Stimulated activated CD4-positive, alpha-beta T cell treated with anti-CD3 and anti-CD28 coated beads, Interleukin-15, amount 100 ng/mL, for 24 hours (primary cell): Measurements from ENCODE around the gene SLC22A12.

Source experiments
- DNase-seq: peaks from one replicate; pipeline ENCODE4 v3.0.0-alpha.2; 2020

SLC22A12 gene

DNA sequence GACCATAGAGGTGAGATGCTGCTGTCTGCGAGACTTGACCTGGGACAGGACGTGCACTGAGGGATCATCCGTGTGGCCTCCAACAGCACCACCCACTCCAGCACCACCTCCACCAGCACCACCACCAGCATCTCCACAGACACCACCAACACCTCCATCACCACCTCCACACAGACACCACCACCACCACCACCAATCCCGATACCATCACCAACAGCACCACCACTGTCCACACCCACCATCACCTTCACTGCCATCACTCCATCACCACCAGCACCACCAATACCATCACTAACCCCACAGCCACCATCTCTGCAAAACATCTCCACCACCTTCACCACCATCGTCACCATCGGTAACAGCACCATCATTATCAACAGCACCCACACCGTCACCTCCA is 26.6 kb upstream of the SLC22A12 start:
- DNase-seq = no peak

DNA sequence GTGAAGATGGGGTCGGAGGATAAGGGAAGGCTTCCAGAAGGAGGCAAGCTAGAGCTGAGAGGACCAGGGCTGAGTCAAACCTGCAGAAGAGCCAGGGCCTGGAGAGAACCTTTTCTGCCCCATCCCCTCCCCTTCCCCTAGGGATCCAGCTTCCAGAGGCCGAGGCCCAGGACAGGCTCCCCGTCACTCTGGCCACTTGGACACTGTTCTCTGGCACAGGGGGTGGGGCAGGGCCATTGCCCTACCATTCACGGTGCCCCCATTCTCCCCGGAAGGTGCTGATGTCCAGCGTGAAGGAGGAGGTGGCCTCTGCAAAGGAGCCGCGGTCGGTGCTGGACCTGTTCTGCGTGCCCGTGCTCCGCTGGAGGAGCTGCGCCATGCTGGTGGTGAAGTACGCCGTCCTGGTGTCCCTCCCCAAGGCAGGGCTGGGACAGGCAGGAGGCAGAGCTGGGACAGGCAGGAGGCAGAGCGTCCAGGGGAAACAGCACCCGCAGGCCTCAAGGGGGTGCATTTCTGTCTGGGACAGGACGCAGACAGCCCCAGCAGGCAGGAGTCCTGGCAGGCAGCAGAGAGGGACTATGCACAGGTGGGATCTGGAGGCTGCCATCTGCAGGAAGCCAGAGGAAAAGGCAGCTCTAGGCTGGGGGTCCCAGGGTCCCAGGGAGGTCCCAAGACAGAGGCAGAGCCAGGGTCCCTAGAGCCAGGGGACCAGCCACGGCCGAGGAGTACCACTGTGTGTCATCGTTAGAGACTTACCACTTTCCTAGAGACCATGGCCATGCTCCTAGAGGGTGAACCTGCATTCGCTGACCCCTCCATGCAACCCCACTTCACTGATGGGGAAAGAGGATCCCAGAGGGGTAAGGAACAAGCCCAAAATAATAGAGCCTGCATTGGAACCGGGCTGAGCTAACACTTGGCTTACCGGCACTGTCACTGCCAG is 25.8 kb upstream of the SLC22A12 start:
- DNase-seq = no peak

- peak; percentile 29 for DNase-seq
Observed at GRCh38 chr11:64566042-64566914, 24.7 kb upstream of the SLC22A12 start.

DNA sequence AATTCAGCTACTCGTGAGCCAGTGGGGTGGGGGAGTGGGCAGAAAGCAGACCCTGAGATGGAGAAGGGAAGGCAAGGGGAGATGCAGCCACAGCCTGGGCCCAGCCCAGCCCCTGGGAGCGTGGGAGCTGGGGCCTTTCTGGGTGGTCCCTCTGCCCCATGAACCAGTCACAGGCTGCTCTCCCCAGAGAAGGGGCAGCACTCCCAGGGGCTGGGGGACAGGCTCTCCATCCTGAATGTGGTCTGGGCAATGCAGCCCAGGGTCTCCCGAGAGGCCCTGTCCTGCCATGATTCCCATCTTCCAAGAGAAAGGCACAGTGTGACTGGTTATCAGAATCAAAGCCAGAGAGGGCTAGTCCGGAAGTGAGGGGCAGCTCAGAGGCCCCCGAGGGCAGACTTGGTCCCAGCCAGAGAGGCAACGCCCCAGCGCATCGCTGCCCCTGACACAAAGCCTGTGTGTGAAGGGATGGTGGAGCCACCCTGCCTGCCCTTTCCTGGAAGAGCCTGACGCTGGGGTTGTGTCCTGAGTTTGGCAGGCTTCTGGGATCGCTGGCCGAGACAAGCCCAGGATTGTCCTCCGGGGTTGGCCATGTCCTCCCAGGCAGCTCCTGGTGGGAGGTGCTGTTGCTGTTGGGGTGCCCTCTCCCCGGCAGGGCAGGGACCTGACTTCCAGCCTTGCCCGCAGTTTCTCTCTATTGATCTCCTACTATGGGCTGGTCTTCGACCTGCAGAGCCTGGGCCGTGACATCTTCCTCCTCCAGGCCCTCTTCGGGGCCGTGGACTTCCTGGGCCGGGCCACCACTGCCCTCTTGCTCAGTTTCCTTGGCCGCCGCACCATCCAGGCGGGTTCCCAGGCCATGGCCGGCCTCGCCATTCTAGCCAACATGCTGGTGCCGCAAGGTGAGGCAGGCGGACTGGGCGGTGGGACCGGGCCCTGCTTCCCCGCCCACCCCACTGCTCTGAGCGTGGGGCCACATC is 23.8 kb upstream of the SLC22A12 start:
- DNase-seq = no peak

GRCh38 chr11:64568041-64568571 is 22.9 kb upstream of the SLC22A12 start:
- no peak for DNase-seq

GRCh38 chr11:64568584-64569140 is 22.4 kb upstream of the SLC22A12 start:
- DNase-seq = no peak

GRCh38 chr11:64569300-64569970 is 21.6 kb upstream of the SLC22A12 start:
- no peak for DNase-seq

- DNase-seq = no peak
Observed at GRCh38 chr11:64570341-64570740, 20.7 kb upstream of the SLC22A12 start.

GRCh38 chr11:64571050-64571409 is 20.0 kb upstream of the SLC22A12 start:
- no peak for DNase-seq

- no peak for DNase-seq
Observed at GRCh38 chr11:64571410-64572091, 19.5 kb upstream of the SLC22A12 start.

GRCh38 chr11:64572143-64572542 is 18.9 kb upstream of the SLC22A12 start:
- no peak for DNase-seq

- DNase-seq = no peak
Observed at GRCh38 chr11:64577202-64577601, 13.8 kb upstream of the SLC22A12 start.

- no peak for DNase-seq
Observed at GRCh38 chr11:64580412-64580811, 10.6 kb upstream of the SLC22A12 start.

DNA sequence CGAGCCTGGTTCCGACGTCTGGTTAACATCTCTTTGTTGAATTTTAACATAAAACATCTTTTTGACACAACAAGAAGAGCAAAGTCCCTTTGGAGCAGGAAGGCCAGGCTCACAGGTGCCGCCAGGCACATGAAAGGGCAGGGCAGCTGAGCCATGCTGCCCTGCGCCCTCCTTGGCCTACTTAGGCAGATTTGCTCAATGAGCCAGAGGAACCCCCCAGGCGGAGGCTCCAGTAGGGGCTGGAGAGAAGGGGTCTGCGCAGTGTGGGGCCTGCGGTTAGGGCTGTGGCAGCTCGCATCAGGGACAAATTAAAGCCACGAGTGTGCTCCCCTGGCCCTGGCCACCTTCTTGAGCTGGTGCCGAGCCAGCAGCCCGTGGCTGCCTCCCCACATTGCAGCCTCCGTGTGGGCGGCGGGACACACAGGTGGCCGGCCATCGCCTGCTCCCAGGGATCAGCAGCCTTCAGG is 9.9 kb upstream of the SLC22A12 start:
- DNase-seq = no peak

- DNase-seq = no peak
Observed at GRCh38 chr11:64582885-64583284, 8.1 kb upstream of the SLC22A12 start.

GRCh38 chr11:64583296-64584262 is 7.4 kb upstream of the SLC22A12 start:
- DNase-seq = no peak

- no peak for DNase-seq
Observed at GRCh38 chr11:64585150-64585549, 5.9 kb upstream of the SLC22A12 start.

DNA sequence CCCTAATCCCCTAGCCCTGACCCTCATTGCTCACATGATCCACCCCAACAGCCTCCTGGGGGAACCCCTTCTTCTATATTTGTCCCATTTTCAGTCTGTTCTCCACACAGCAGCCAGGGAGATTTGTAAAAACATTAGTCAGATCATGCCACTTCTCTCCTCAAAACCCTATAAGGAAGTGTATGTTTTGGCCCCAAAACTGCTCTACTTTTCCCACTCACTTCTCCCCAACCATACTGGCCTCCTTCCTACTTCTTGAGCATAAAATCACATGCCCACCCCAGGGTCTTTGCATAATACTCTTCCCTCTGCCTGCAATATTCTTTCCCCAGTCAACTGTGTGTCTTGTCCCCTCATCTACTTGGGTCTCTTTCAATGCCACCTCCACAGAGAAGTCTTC is 4.7 kb upstream of the SLC22A12 start:
- no peak for DNase-seq

GRCh38 chr11:64588701-64589100 is 2.3 kb upstream of the SLC22A12 start:
- no peak for DNase-seq
